DMS79 treated with DMSO at 0.1 percent for 48 hours (cell line): Measurements from ENCODE around the gene GRK4.
"Not testable (repeated sequence)": the region's sequence is repeated elsewhere in the genome, so short reads cannot be mapped to it uniquely, and the experiment has no call there.

Experiments used
- DNase-seq: peaks from one replicate; lab custom pipeline; 2025; lab: John Stamatoyannopoulos, UW

Gene GRK4

GRCh38 chr4:2963175-2963965, at the start of gene GRK4, which contains the start of gene NOP14:
Gene GRK4 (plus strand): TSS chr4:2963571. CDS start chr4:2964071, 500 bp downstream.
Gene NOP14 (minus strand): TSS chr4:2963406. CDS start chr4:2963319, 87 bp downstream.
- DNase-seq, result peak; percentile 56

- DNase-seq, result peak; percentile 2
Observed at GRCh38 chr4:2914256-2915126, 48.9 kb upstream of the GRK4 start.

- DNase-seq, result no peak
Observed at GRCh38 chr4:2915789-2916188, 47.6 kb upstream of the GRK4 start.

- DNase-seq, result not testable (repeated sequence)
Observed at GRCh38 chr4:2916696-2917095, 46.7 kb upstream of the GRK4 start.

GRCh38 chr4:2918300-2918699, 45.1 kb upstream of the GRK4 start:
- not testable (repeated sequence) for DNase-seq

GRCh38 chr4:2918714-2919113, 44.7 kb upstream of the GRK4 start:
- DNase-seq, result not testable (repeated sequence)

GRCh38 chr4:2922453-2923101, 40.8 kb upstream of the GRK4 start:
- not testable (repeated sequence) for DNase-seq

GRCh38 chr4:2923141-2923551, 40.2 kb upstream of the GRK4 start:
- DNase-seq, result no peak

- DNase-seq, result no peak
Observed at GRCh38 chr4:2923668-2924173, 39.6 kb upstream of the GRK4 start.

- no peak for DNase-seq
Observed at GRCh38 chr4:2924286-2924685, 39.1 kb upstream of the GRK4 start.

- peak; percentile 17 for DNase-seq
Observed at GRCh38 chr4:2924765-2925301, 38.5 kb upstream of the GRK4 start.

GRCh38 chr4:2925496-2925895, 37.9 kb upstream of the GRK4 start:
- no peak for DNase-seq

GRCh38 chr4:2925931-2926860, 37.2 kb upstream of the GRK4 start:
- no peak for DNase-seq

GRCh38 chr4:2927016-2927695, 36.2 kb upstream of the GRK4 start:
- DNase-seq, result no peak

GRCh38 chr4:2927696-2928075, 35.7 kb upstream of the GRK4 start:
- no peak for DNase-seq

GRCh38 chr4:2928242-2929176, 34.9 kb upstream of the GRK4 start:
- no peak for DNase-seq

- DNase-seq, result no peak
Observed at GRCh38 chr4:2929469-2929868, 33.9 kb upstream of the GRK4 start.

- no peak for DNase-seq
Observed at GRCh38 chr4:2930135-2930757, 33.1 kb upstream of the GRK4 start.
